IPS-11a (cell line): ENCODE data around the gene PROCA1.

Experiments
- H3K4me3 ChIP-seq: one replicate; pipeline ENCODE4 v1.5.1; 2013; ENCODE audit warnings: low read depth, low read length, control low read depth

The PROCA1 gene

GRCh38 chr17:28710861-28711722 is 596 bp downstream of the PROCA1 start:
- peak overlapping the region; percentile 71 for H3K4me3 ChIP-seq

GRCh38 chr17:28707339-28707720 is 4.4 kb downstream of the PROCA1 start:
- H3K4me3 ChIP-seq, result no peak overlapping the region

- H3K4me3 ChIP-seq, result no peak overlapping the region
Observed at GRCh38 chr17:28706471-28707338, 5.0 kb downstream of the PROCA1 start.

GRCh38 chr17:28705728-28706334 is 5.9 kb downstream of the PROCA1 start:
- H3K4me3 ChIP-seq, result no peak overlapping the region

GRCh38 chr17:28705074-28705659 is 6.5 kb downstream of the PROCA1 start:
- H3K4me3 ChIP-seq, result no peak overlapping the region

GRCh38 chr17:28704219-28704858 is 7.3 kb downstream of the PROCA1 start:
- no peak overlapping the region for H3K4me3 ChIP-seq

- H3K4me3 ChIP-seq, result no peak overlapping the region
Observed at GRCh38 chr17:28703552-28704218, 8.0 kb downstream of the PROCA1 start.

GRCh38 chr17:28702752-28703150 is 8.9 kb downstream of the PROCA1 start:
- no peak overlapping the region for H3K4me3 ChIP-seq

GRCh38 chr17:28702026-28702751 is 9.5 kb downstream of the PROCA1 start:
- H3K4me3 ChIP-seq, result no peak overlapping the region

GRCh38 chr17:28700830-28701492 is 10.7 kb downstream of the PROCA1 start:
- no peak overlapping the region for H3K4me3 ChIP-seq

- no peak overlapping the region for H3K4me3 ChIP-seq
Observed at GRCh38 chr17:28700278-28700677, 11.4 kb downstream of the PROCA1 start.

- H3K4me3 ChIP-seq, result no peak overlapping the region
Observed at GRCh38 chr17:28698253-28698941, 13.3 kb downstream of the PROCA1 start.

GRCh38 chr17:28693869-28694268 is 17.8 kb downstream of the PROCA1 start:
- H3K4me3 ChIP-seq, result no peak overlapping the region

- H3K4me3 ChIP-seq, result no peak overlapping the region
Observed at GRCh38 chr17:28689011-28689410, 22.7 kb downstream of the PROCA1 start.

- H3K4me3 ChIP-seq, result no peak overlapping the region
Observed at GRCh38 chr17:28688481-28688880, 23.2 kb downstream of the PROCA1 start.

- no peak overlapping the region for H3K4me3 ChIP-seq
Observed at GRCh38 chr17:28686296-28686695, 25.4 kb downstream of the PROCA1 start.

GRCh38 chr17:28685366-28685765 is 26.3 kb downstream of the PROCA1 start:
- no peak overlapping the region for H3K4me3 ChIP-seq

GRCh38 chr17:28684963-28685362 is 26.7 kb downstream of the PROCA1 start:
- H3K4me3 ChIP-seq, result no peak overlapping the region
